HG02943 (cell line): ENCODE data around the gene MRTFB.
"Not testable (repeated sequence)": the region's sequence is repeated elsewhere in the genome, so short reads cannot be mapped to it uniquely, and the experiment has no call there.

Source experiments
- ATAC-seq: cut with Tn5 transposase; IDR thresholded peaks from one replicate; pipeline ENCODE4 v1.9.1; 2021; ENCODE audit warnings: mild to moderate bottlenecking, low read depth, moderate library complexity; ENCODE audit not compliant: unreplicated experiment

MRTFB gene, protein sequence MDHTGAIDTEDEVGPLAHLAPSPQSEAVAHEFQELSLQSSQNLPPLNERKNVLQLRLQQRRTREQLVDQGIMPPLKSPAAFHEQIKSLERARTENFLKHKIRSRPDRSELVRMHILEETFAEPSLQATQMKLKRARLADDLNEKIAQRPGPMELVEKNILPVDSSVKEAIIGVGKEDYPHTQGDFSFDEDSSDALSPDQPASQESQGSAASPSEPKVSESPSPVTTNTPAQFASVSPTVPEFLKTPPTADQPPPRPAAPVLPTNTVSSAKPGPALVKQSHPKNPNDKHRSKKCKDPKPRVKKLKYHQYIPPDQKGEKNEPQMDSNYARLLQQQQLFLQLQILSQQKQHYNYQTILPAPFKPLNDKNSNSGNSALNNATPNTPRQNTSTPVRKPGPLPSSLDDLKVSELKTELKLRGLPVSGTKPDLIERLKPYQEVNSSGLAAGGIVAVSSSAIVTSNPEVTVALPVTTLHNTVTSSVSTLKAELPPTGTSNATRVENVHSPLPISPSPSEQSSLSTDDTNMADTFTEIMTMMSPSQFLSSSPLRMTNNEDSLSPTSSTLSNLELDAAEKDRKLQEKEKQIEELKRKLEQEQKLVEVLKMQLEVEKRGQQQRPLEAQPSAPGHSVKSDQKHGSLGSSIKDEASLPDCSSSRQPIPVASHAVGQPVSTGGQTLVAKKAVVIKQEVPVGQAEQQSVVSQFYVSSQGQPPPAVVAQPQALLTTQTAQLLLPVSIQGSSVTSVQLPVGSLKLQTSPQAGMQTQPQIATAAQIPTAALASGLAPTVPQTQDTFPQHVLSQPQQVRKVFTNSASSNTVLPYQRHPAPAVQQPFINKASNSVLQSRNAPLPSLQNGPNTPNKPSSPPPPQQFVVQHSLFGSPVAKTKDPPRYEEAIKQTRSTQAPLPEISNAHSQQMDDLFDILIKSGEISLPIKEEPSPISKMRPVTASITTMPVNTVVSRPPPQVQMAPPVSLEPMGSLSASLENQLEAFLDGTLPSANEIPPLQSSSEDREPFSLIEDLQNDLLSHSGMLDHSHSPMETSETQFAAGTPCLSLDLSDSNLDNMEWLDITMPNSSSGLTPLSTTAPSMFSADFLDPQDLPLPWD

GRCh38 chr16:14070877-14071575 lies at the start of gene MRTFB:
MRTFB (plus strand) TSS chr16:14071319; CDS start chr16:14140607, 69,288 bp downstream.
- peak; percentile 76 for ATAC-seq

DNA sequence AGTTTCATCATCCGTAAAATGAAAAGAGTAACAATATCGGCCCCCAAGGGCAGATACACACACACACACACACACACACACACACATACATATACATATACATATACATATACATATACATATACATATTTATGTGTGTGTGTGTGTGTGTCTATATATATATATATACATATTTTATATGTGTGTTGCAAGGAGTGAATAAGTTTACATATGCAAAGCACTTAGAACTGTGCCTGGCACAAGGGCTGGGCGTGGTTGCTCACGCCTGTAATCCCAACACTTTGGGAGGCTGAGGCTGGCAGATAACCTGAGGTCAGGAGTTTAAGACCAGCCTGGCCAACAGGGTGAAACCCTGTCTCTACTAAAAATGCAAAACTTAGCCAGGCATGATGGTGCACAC lies 47.6 kb upstream of the MRTFB start:
- ATAC-seq = not testable (repeated sequence)

GRCh38 chr16:14024283-14024682 lies 46.8 kb upstream of the MRTFB start:
- ATAC-seq = no peak

GRCh38 chr16:14026572-14027285 lies 44.4 kb upstream of the MRTFB start:
- no peak for ATAC-seq

GRCh38 chr16:14028202-14028601 lies 42.9 kb upstream of the MRTFB start:
- no peak for ATAC-seq

DNA sequence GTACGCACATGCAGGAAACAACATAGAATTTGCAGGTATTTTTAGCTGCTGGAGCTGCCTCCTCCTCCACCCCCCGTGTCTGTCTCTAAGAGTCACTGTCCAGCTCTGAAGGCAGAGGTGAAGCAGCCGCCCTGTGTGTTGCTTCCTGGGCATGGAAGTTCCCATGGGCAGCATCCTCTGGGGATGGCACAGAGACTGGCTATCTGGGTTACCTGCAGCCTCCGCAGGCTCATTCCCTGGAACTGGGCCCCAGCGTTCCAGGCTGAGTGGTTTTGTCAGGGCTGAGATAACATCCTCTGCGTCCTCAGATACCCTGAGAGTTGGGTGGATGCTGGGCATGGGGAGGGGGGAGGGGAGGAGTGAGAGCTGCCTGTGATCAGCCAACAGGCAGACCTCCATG lies 41.5 kb upstream of the MRTFB start:
- ATAC-seq = no peak

GRCh38 chr16:14035092-14035491 lies 36.0 kb upstream of the MRTFB start:
- no peak for ATAC-seq

DNA sequence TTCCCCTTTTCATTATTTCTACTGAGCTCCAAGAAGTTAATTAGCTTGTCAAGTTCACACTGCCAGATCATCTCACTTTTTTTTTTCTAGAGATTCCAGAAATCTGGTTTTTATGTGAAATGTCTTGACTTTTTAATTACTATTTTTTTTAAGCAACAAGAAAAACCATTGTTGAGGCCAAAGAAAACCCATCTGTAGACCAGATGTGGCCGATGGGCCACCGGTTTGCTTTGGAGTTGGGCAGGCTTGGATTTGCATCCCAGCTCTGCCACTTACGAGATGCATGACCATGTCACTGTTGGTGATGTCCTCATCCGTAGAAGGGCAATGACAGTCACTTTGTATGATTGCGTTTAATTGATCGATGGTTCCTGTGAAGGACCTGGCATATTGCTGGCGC lies 34.2 kb upstream of the MRTFB start:
- no peak for ATAC-seq

GRCh38 chr16:14037960-14038359 lies 33.2 kb upstream of the MRTFB start:
- no peak for ATAC-seq

- ATAC-seq = no peak
Measured at GRCh38 chr16:14041164-14041563, 30.0 kb upstream of the MRTFB start.

GRCh38 chr16:14042706-14043105 lies 28.4 kb upstream of the MRTFB start:
- no peak for ATAC-seq

DNA sequence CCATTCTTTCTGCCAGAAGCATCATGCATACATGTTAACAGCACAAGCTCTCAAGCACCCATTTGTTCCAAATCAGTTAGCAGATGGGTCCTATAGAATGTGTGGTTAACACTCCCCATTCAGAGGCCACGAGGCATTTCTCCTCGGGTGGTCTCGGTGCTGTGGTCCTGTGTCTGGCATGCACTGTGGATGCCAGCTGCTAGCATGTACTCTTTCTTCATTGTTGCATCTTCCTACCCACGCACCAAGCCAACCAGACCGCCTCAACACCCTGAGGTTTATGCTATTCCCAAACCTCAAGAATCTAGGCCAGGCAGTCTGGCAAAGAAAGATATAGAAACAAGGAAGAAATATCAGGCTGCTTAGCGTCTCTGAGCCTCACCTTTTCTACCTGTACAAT lies 27.8 kb upstream of the MRTFB start:
- no peak for ATAC-seq

DNA sequence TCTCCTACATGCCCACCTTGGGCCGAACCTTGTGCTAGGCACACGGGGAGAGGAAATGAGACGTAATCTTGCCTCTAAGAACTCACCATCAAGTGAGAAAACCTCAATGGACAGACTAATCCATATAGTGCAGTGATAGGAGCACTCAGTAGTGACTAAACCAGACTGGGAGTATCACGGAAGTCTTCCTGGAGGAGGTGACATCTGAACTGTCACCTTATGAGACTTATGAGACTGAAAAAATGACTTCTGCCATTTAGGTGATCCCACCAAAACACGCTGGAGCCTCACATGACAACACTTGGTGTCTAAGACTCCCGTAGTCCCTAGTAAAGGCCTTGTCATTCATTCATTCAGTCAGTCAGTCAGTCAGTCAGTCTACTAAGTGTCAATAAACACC lies 27.3 kb upstream of the MRTFB start:
- no peak for ATAC-seq

DNA sequence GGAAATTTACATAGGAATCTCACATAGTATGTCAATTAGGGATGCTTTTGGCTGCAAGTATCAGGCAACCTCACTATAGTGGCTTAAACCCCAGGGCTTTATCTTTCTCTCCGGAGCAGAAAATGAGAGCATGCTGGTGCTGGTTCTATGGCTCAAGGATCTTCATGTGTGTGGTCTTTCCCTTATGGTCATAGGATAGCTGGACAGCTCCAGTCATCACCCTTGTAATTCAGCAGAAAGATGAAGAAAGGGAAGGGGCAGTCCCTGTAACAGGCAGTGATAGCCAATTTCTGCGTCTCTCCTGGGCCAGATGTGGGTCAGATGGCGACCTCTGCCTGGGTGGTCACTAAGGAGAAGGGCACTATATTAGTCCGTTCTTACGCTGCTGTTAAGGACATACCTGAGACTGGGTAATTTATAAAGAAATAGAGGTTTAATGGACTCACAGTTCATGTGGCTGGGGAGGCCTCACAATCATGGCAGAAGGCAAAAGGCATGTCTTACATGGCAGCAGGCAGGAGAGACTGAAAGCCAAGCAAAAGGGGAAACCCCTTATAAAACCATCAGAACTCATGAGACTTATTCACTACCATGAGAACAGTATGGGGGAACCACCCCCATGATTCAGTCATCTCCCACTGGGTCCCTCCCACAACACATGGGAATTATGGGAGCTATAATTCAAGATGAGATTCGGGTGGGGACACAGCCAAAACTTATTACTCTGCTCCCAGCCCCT lies 23.8 kb upstream of the MRTFB start:
- not testable (repeated sequence) for ATAC-seq

GRCh38 chr16:14050291-14051027 lies 20.7 kb upstream of the MRTFB start:
- no peak for ATAC-seq

DNA sequence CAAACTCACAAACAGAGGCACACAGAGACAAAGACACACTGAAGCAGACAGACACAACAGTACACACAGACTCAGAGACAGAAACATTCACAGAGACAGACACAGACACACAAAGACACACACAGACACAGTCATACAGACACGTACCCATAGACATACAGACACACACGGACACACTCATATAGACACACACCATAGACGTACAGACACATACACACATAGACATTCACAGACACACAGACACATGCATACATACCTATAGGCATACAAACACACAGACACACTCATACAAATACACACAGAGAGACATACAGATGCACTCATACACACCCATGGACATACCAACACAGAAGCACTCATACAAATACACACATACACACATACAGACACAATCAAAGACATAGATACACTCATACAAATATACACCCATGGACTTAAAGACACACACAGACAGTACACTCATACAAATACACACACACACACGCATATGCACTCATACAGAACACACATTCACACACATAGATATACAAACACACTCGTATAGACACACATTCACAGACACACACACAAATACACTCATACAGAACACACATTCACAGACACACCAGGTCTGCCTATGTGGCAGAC lies 19.9 kb upstream of the MRTFB start:
- no peak for ATAC-seq

DNA sequence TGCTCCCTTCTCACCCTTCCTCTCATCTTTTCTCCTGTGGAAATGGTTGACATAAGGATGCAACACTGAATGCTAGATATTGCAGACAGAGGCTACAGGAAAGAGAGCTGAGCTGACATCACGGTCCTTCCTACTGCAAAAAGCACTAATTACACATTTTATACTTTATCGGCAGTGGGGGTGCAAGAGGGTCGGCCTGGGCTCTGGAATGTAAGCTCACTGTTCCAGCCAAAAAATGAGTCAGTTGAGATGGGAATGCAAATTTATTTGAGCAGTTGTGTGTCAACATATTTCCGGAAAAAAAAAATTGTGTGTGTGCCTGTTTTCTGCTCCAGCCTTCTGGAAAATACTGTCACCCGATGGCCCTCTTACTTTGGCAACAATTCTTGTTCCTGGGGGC lies 14.1 kb upstream of the MRTFB start:
- no peak for ATAC-seq

GRCh38 chr16:14057878-14058382 lies 13.2 kb upstream of the MRTFB start:
- ATAC-seq = no peak
